B cell (primary cell): ENCODE measurements around the gene GATA5. TPM values are rescaled to one million over a fixed set of nuclear protein-coding genes. Genes with fewer than 3 reads are reported as not detected.

Experiments used
- ATAC-seq: fragments of 200-7000 bp; cut with Tn5 transposase; one replicate; pipeline ENCODE4 v1.10.0; 2021; ENCODE audit warnings: low read depth, mild to moderate bottlenecking, moderate number of reproducible peaks, moderate library complexity
- CTCF ChIA-PET: fragments of 350-600 bp; sonication (Branson Sonifier 250); formaldehyde crosslinking; loops from one replicate; lab custom pipeline; 2021; ENCODE audit warnings: antibody characterized with exemption, inconsistent platforms; lab: Charles Lee
- POLR2A ChIA-PET: fragments of 350-600 bp; sonication (Branson Sonifier 250); formaldehyde crosslinking; loops from one replicate; lab custom pipeline; 2021; ENCODE audit warnings: antibody characterized with exemption; lab: Charles Lee
- DNase-seq: peaks from one replicate; pipeline ENCODE4 v3.0.0; 2013
- H2AFZ ChIP-seq: 2 replicates; pipeline ENCODE4 v1.6.1; 2012; ENCODE audit warnings: mild to moderate bottlenecking, low read depth, low read length; ENCODE audit not compliant: insufficient read depth, poor library complexity, severe bottlenecking
- H3K27ac ChIP-seq, 2 donors: 1 replicate in 1 of 2; 2 replicates in 1 of 2; pipeline ENCODE4 v1.5.1; 2012 to 2013; ENCODE audit warnings: low read length in 2 of 2, mild to moderate bottlenecking in 2 of 2, moderate library complexity in 1 of 2
- H3K27me3 ChIP-seq, 4 experiments: fragments of 200-600 bp in 1 of 4; sonication (generic) in 1 of 4; replicated peaks in 1 of 4; 1 replicate in 2 of 4; 2 replicates in 2 of 4; pipeline versions ENCODE4 v1.6.1 to v1.7.0; 2013 to 2016; ENCODE audit warnings: low read length in 3 of 4, mild to moderate bottlenecking in 2 of 4, mixed read lengths in 1 of 4, moderate library complexity in 1 of 4; ENCODE audit not compliant: insufficient read depth in 4 of 4, control insufficient read depth in 3 of 4; ENCODE audit errors: control extremely low read depth in 1 of 4
- H3K36me3 ChIP-seq, 2 experiments: replicated peaks in 1 of 2; 1 replicate in 1 of 2; 2 replicates in 1 of 2; pipeline versions ENCODE4 v1.6.1 to v1.7.1; 2013; ENCODE audit warnings: low read length in 1 of 2; ENCODE audit not compliant: insufficient read depth in 2 of 2, control insufficient read depth in 1 of 2; ENCODE audit errors: control extremely low read depth in 1 of 2, extremely low read depth in 1 of 2
- H3K4me1 ChIP-seq, 2 donors: fragments of 200-600 bp in 1 of 2; sonication (generic) in 1 of 2; 1 replicate in 1 of 2; 2 replicates in 1 of 2; pipeline versions ENCODE4 v1.5.1 to v1.6.1; 2013 to 2017; ENCODE audit warnings: low read length in 2 of 2; ENCODE audit not compliant: control insufficient read depth in 2 of 2, insufficient read depth in 2 of 2
- H3K4me2 ChIP-seq: replicated peaks from 2 replicates; pipeline ENCODE3; 2012; ENCODE audit warnings: mild to moderate bottlenecking, low read depth, low read length; ENCODE audit not compliant: poor library complexity, severe bottlenecking
- H3K4me3 ChIP-seq, 5 experiments: fragments of 200-600 bp in 1 of 5; sonication (generic) in 1 of 5; 1 replicate in 3 of 5; 2 replicates in 2 of 5; pipeline versions ENCODE4 v1.5.1 to v1.7.0; 2011 to 2016; ENCODE audit warnings: low read length in 4 of 5, mild to moderate bottlenecking in 4 of 5, low read depth in 2 of 5, control low read depth in 1 of 5, moderate library complexity in 1 of 5; ENCODE audit not compliant: insufficient read depth in 1 of 5; ENCODE audit errors: control extremely low read depth in 1 of 5, extremely low read depth in 1 of 5
- H3K79me2 ChIP-seq: fragments of 200-600 bp; sonication (generic); one replicate; pipeline ENCODE4 v1.6.0; 2016; ENCODE audit warnings: low read length; ENCODE audit not compliant: control insufficient read depth, insufficient read depth
- H3K9ac ChIP-seq: fragments of 200-600 bp; sonication (generic); 2 replicates; pipeline ENCODE4 v1.6.1; 2017; ENCODE audit warnings: mild to moderate bottlenecking, low read length, moderate library complexity
- H3K9me3 ChIP-seq, 3 donors: one replicate each; pipeline versions ENCODE4 v1.6.1 to v1.7.1; 2013; ENCODE audit warnings: low read length in 2 of 3; ENCODE audit not compliant: control insufficient read depth in 2 of 3, insufficient read depth in 1 of 3; ENCODE audit errors: control extremely low read depth in 1 of 3
- H4K20me1 ChIP-seq: 2 replicates; pipeline ENCODE4 v1.6.0; 2012; ENCODE audit warnings: mild to moderate bottlenecking, low read length; ENCODE audit not compliant: insufficient read depth, control insufficient read depth, poor library complexity, severe bottlenecking
- H3K27ac Mint-ChIP-seq: one replicate; pipeline ENCODE4 v1.8.0; 2021; ENCODE audit warnings: mixed read lengths
- H3K27me3 Mint-ChIP-seq: one replicate; pipeline ENCODE4 v1.8.0; 2021; ENCODE audit warnings: mixed read lengths
- H3K4me1 Mint-ChIP-seq: one replicate; pipeline ENCODE4 v1.8.0; 2021; ENCODE audit warnings: mixed read lengths
- H3K4me3 Mint-ChIP-seq: one replicate; pipeline ENCODE4 v1.8.0; 2021; ENCODE audit warnings: mixed read lengths
- H3K9me3 Mint-ChIP-seq: one replicate; pipeline ENCODE4 v1.8.0; 2022; ENCODE audit warnings: mixed read lengths; ENCODE audit not compliant: insufficient read depth
- EZH2 ChIP-seq: IDR thresholded peaks from 2 replicates; pipeline ENCODE4 v1.6.1; 2012; ENCODE audit warnings: borderline replicate concordance, low read depth, mild to moderate bottlenecking, moderate library complexity, low read length; ENCODE audit not compliant: insufficient read depth, poor library complexity, severe bottlenecking
- WGBS: methylation state at CpG from one replicate; pipeline ENCODE4 v1.1.5; 2013; ENCODE audit warnings: missing lambda C conversion rate; ENCODE audit not compliant: insufficient coverage; 5-methylcytosine and 5-hydroxymethylcytosine counted together
- intact Hi-C: fragments of 100-400 bp; cut with micrococcal nuclease; formaldehyde crosslinking; loops from one replicate; pipeline ENCODE4 v1.10.0; 2022
- polyA plus RNA-seq: library from polyadenylated mRNA; depleted of rRNA; stranded (reverse); fragments of >200 nt; gene quantifications from 2 replicates; pipeline ENCODE4 v1.2.3, GENCODE V29; 2012
- total RNA-seq, 2 donors: library from RNA; stranded (reverse); fragments of 120-200 nt in 1 of 2; gene quantifications; 1 replicate in 1 of 2; 2 replicates in 1 of 2; pipeline versions ENCODE4 v1.2.3 to v1.2.4, GENCODE V29; 2013 to 2022
- TF ChIP-seq, protein P1 (sequence below): fragments of 200-600 bp; IDR thresholded peaks from one replicate; pipeline ENCODE4 v1.8.0; 2022; ENCODE audit warnings: antibody characterized with exemption, mild to moderate bottlenecking

Gene GATA5
- total and polyA plus RNA-seq, 2 donors (not counting 1 experiment from before 2014, with no cell fraction given) = not detected

DNA sequence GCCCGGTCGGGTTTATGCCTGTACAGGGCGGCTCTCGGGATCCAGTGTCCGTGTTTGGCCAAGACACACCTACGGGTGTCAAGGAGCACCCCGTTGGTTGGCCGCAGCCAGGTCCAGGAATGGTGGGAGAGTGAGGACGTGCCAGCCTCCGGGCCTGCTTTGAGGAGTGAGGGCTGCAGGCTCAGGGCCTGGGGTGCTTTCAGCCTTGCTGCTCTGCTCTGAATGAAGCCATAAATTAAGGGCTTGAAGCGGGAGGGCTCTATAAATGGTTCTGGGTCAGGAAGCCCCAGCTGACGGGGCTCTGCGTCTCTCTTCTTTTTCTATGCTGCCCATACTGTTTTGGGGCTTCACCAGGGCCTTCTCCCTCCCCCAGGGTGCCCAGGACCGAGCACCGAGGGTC lies 15.1 kb downstream of the GATA5 start:
- Histone ChIP-seq H3K27me3 (peaks cover 0 to 4% (median 0%) of the 10 kb centered on the region in 4 experiments), H3K36me3 (no peaks in the 10 kb centered on the region), H3K4me2 (no peak overlapping the region), H2AFZ (no peak overlapping the region), H3K4me3 (no peak overlapping the region), H3K9ac (no peak overlapping the region), H4K20me1 (no peaks in the 10 kb centered on the region), H3K79me2 (no peaks in the 10 kb centered on the region), H3K27ac (no peak overlapping the region), H3K9me3 (peaks cover 0 to 2% (median 0%) of the 10 kb centered on the region in 3 donors), H3K4me1 (no peaks in the 10 kb centered on the region)
- H3K27me3 Mint-ChIP-seq = peaks cover 8% of the 10 kb centered on the region
- TF ChIP-seq, protein P1, sequence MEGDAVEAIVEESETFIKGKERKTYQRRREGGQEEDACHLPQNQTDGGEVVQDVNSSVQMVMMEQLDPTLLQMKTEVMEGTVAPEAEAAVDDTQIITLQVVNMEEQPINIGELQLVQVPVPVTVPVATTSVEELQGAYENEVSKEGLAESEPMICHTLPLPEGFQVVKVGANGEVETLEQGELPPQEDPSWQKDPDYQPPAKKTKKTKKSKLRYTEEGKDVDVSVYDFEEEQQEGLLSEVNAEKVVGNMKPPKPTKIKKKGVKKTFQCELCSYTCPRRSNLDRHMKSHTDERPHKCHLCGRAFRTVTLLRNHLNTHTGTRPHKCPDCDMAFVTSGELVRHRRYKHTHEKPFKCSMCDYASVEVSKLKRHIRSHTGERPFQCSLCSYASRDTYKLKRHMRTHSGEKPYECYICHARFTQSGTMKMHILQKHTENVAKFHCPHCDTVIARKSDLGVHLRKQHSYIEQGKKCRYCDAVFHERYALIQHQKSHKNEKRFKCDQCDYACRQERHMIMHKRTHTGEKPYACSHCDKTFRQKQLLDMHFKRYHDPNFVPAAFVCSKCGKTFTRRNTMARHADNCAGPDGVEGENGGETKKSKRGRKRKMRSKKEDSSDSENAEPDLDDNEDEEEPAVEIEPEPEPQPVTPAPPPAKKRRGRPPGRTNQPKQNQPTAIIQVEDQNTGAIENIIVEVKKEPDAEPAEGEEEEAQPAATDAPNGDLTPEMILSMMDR = no peak
- H3K4me3 Mint-ChIP-seq = no peak overlapping the region
- CTCF ChIA-PET = no interaction called here
- DNase-seq (no peak), ATAC-seq (no peak)
- H3K9me3 Mint-ChIP-seq = no peaks in the 10 kb centered on the region
- POLR2A ChIA-PET = no interaction called here
- 81% methylated on average over 15 of the region's 15 CpGs for WGBS
- H3K4me1 Mint-ChIP-seq = no peaks in the 10 kb centered on the region
- H3K27ac Mint-ChIP-seq = no peak overlapping the region
- intact Hi-C loops = no loop called here

DNA sequence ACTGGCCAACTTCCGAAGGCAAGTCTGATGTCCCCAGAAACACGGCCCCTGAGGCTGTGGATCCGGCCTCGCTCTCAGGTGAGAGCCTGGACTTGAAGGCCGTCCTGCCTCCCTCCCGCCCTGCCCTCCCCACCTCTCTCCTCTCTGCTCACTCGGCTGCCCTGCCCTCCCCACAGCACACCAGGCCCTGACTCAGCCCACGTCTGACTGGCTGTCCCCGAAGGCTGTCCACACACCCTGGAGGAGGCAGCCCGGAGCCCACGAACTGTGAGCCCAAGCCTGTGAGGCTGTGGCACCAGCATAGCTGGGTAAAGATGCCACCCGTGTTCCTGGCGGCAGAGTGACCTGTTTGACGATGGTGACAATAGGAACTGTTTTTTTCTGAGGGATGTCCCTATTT lies 16.3 kb downstream of the GATA5 start:
- Histone ChIP-seq H4K20me1 (no peaks in the 10 kb centered on the region), H3K27ac (no peak overlapping the region), H3K4me1 (no peaks in the 10 kb centered on the region), H3K4me3 (no peak overlapping the region), H3K36me3 (no peaks in the 10 kb centered on the region), H3K4me2 (no peak overlapping the region), H3K9me3 (peaks cover 0 to 2% (median 0%) of the 10 kb centered on the region in 3 donors), H3K79me2 (no peaks in the 10 kb centered on the region), H3K27me3 (peaks cover 0 to 4% (median 0%) of the 10 kb centered on the region in 4 experiments), H3K9ac (no peak overlapping the region), H2AFZ (no peak overlapping the region)
- TF ChIP-seq, protein P1 = no peak
- TF ChIP-seq EZH2 = no peak
- Mint-ChIP-seq H3K4me3 (no peak overlapping the region), H3K9me3 (no peaks in the 10 kb centered on the region), H3K4me1 (no peaks in the 10 kb centered on the region), H3K27ac (no peak overlapping the region), H3K27me3 (peaks cover 10% of the 10 kb centered on the region)
- DNase-seq = no peak
- no peak for ATAC-seq
- WGBS = 82% methylated on average over 11 of the region's 14 CpGs
- POLR2A ChIA-PET = no interaction called here
- CTCF ChIA-PET = no interaction called here
- intact Hi-C loops = no loop called here
